ENCODE data around the gene FKBP2.
A peak's percentile ranks its signal among the peaks of the same experiment; 100 is the strongest.

FKBP2 gene

DNA sequence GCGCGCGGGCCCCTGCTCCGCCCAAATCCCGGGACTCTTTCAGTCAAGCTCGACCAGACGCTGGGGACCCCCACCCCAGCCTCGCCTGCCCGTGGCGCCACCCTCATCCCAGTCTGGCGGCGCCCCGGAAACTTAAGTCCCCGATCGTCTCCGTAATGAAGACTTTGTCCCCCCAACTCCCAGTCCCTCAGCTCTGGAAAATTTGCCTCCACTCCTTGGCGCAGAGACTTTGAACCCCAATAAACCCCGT is 10.8 kb downstream of the FKBP2 start:
- TF ChIP-seq, protein P1, sequence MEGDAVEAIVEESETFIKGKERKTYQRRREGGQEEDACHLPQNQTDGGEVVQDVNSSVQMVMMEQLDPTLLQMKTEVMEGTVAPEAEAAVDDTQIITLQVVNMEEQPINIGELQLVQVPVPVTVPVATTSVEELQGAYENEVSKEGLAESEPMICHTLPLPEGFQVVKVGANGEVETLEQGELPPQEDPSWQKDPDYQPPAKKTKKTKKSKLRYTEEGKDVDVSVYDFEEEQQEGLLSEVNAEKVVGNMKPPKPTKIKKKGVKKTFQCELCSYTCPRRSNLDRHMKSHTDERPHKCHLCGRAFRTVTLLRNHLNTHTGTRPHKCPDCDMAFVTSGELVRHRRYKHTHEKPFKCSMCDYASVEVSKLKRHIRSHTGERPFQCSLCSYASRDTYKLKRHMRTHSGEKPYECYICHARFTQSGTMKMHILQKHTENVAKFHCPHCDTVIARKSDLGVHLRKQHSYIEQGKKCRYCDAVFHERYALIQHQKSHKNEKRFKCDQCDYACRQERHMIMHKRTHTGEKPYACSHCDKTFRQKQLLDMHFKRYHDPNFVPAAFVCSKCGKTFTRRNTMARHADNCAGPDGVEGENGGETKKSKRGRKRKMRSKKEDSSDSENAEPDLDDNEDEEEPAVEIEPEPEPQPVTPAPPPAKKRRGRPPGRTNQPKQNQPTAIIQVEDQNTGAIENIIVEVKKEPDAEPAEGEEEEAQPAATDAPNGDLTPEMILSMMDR (IDR thresholded peaks at IDR 0.05; ENCODE audit: low read depth, low read length, missing control alignments): no peak
- DNase-seq (ENCODE audit: extremely low read depth, low read depth): no peak
- H3K4me3 ChIP-seq (replicated peaks; ENCODE audit: low read depth, low read length): peak overlapping the region; percentile 84

DNA sequence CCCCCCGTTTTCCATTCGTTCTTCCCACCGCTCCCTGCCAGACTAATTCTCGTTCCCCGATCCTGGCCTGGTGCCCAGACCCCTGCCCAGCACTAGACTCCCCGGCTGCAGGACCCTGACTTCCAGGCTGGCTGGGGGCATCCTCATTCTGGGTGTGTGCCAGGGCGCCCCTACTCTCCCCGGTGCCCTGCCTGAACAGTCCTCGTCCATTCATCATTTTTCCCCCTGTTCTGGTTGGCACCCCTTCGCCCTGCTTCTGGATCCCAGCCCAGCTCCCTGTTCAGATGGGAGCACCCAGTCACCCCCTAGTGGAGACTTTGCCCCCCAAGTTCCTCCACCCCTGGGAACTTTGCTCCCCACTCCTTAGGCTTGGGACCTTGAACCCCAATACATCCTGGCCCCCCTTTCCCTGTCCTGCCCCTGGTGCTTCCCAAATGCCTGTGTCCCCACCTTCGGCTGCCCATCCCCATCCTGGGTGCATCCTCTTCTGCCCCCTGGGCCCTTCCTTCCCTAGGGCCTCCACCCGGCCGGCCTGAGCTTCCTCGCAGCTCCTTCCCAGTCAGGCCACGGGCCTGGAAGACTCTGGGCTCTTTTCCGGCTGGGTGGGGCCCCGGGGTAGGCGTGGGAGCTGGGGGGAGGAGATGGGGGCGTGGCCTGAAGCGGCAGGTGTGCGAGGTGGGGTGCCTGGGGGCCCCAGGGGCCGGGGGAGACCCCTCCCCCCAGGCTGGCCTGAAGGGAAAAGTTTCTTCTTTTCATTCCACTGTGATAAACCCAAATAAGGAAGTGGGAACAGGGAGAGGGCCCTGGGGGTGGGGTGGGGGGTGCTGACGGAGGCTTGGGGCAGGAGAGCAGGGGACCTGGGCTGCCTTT is 11.3 kb downstream of the FKBP2 start:
- peak overlapping the region; percentile 84 for H3K4me3 ChIP-seq (replicated peaks; ENCODE audit: low read depth, low read length)
- TF ChIP-seq, protein P1 (IDR thresholded peaks at IDR 0.05; ENCODE audit: low read depth, low read length, missing control alignments): peak; percentile 58
- no peak for DNase-seq (ENCODE audit: extremely low read depth, low read depth)

DNA sequence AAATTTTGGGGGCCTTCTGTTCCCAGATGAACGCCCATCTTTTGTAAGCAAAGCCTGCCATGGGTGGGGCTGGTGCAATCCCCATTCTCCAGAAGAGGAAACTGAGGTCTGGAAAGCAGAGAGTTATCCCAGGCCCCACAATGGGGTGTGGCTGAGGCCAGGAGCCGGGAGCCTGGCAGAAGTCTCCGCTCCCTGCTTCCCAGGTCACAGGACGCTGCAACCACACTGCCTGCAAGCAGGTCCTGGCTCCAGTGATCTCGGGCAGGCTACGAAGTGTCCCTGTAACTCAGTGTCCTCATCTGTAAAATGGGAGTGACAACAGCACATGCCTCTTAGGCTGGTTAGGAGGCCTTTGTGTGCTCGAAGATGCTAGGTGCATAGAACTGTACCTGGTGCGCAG is 12.1 kb downstream of the FKBP2 start:
- no peak for DNase-seq (ENCODE audit: extremely low read depth, low read depth)
- TF ChIP-seq, protein P1 (IDR thresholded peaks at IDR 0.05; ENCODE audit: low read depth, low read length, missing control alignments): no peak
- H3K4me3 ChIP-seq (replicated peaks; ENCODE audit: low read depth, low read length): peak overlapping the region; percentile 84

DNA sequence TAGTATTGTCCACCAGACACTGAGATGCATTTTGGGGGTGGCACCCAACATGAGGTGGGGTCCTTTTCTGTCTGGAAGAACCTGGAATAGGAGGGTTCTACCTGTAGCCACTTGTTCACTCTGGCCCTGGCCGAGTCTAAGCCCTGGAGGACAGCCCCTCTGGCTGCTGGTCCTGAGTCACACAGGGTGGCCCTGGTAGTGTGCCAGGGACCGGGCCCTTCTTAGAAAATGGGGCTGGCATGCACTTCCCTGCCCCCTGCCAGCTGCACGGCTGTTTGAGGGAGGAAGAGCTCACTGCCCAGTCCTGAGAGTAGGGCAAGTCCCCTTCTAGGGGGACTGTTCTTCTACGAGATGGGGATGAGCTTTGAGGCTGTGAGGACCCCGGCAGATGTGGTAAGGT is 12.6 kb downstream of the FKBP2 start:
- no peak for DNase-seq (ENCODE audit: extremely low read depth, low read depth)
- no peak overlapping the region for H3K4me3 ChIP-seq (replicated peaks; ENCODE audit: low read depth, low read length)
- TF ChIP-seq, protein P1 (IDR thresholded peaks at IDR 0.05; ENCODE audit: low read depth, low read length, missing control alignments): no peak

DNA sequence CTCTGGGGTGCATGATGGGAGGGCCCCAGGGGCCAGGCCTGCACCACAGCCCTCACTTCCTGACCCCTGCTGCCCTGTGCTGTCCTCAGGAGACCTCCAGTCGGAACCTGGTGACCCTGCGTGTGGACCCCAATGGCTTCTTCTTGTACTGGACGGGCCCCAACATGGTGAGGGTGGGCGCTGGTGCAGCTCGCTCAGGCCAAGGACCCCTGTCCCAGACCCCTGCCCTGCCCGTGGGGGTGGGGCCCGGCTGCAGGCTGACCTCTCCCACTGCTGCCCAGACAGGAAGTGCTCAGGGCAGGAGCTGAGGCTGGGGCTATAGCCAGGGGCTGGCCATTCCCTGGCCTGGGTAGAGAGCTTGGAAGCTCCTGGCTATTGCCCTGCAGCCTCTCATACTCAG is 13.4 kb downstream of the FKBP2 start:
- H3K4me3 ChIP-seq (replicated peaks; ENCODE audit: low read depth, low read length): no peak overlapping the region
- TF ChIP-seq, protein P1 (IDR thresholded peaks at IDR 0.05; ENCODE audit: low read depth, low read length, missing control alignments): no peak
- no peak for DNase-seq (ENCODE audit: extremely low read depth, low read depth)

DNA sequence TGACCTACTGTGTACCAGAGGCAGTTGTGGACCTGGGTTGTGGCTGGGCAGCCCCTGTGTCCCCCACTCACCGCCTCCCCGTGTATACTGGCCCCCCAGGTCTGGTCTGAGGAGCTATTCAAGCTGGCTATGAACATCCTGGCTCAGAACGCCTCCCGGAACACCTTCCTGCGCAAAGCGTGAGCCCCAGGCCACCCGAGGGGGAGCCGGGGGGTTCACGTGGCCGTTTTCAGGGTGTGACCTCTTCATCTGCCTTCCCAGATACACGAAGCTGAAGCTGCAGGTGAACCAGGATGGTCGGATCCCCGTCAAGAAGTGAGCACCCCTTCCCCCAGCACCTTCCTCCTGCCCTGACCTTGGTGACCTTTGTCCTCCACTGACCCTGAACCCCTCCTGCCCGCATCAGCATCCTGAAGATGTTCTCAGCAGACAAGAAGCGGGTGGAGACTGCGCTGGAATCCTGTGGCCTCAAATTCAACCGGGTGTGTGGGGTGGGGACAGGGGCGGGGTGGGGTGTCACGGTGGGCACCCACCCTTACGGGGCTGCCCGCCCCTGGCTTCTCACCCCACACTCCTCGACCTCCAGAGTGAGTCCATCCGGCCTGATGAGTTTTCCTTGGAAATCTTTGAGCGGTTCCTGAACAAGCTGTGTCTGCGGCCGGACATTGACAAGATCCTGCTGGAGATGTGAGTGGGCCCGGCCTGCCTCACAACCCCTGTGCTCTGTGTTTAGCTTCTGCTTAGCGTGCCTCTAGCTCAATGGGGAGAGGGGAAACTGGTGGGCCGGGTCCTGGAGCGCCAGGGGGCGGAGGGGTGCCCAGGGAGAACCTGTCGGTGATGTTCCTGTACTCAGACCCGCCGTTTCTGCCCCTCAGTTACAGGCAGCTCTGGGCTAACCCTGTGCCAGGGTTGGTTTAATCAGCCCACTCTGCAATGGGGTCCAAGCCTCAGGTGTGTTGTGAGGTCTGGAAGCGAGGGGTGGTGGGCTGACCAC is 14.5 kb downstream of the FKBP2 start:
- TF ChIP-seq, protein P1 (IDR thresholded peaks at IDR 0.05; ENCODE audit: low read depth, low read length, missing control alignments): no peak
- no peak overlapping the region for H3K4me3 ChIP-seq (replicated peaks; ENCODE audit: low read depth, low read length)
- no peak for DNase-seq (ENCODE audit: extremely low read depth, low read depth)

All from HFF-Myc (cell line).